Right atrium auricular region (tissue), 2 donors: ENCODE data around the gene LACTBL1. TPM values are rescaled to one million over a fixed set of nuclear protein-coding genes. Genes with fewer than 3 reads are reported as not detected.
A peak's percentile ranks its signal among the peaks of the same experiment; 100 is the strongest.

Experiments
- DNase-seq: peaks from one replicate; pipeline ENCODE4 v3.0.0-alpha.2; 2019; ENCODE audit warnings: low spot score
- H3K27ac ChIP-seq, 2 donors: fragments of 200-600 bp; sonication (generic); 1 replicate in 1 of 2; 2 replicates in 1 of 2; pipeline ENCODE4 v1.5.1; 2016 to 2019
- H3K27me3 ChIP-seq, 2 donors: fragments of 200-600 bp; sonication (generic); one replicate each; pipeline versions ENCODE4 v1.5.1 to v1.6.0; 2017 to 2019
- H3K36me3 ChIP-seq: fragments of 200-600 bp; sonication (generic); one replicate; pipeline ENCODE4 v1.5.1; 2016
- H3K4me1 ChIP-seq, 2 donors: fragments of 200-600 bp; sonication (generic); one replicate each; pipeline versions ENCODE4 v1.5.1 to v1.6.0; 2017 to 2019
- H3K4me3 ChIP-seq, 2 donors: fragments of 200-600 bp; sonication (generic); 1 replicate in 1 of 2; 2 replicates in 1 of 2; pipeline ENCODE4 v1.5.1; 2017 to 2019; ENCODE audit warnings: mild to moderate bottlenecking in 1 of 2, moderate library complexity in 1 of 2
- H3K9me3 ChIP-seq, 2 donors: fragments of 200-600 bp; sonication (generic); one replicate each; pipeline ENCODE4 v1.5.1; 2019
- total RNA-seq, 2 donors: library from RNA; depleted of rRNA; stranded (reverse); fragments of >200 nt; gene quantifications; one replicate each; pipeline ENCODE4 v1.1.0, GENCODE V29; 2016
- TF ChIP-seq, protein P1 (sequence below), 2 donors: fragments of 200-600 bp; sonication (generic); IDR thresholded peaks; one replicate each; pipeline ENCODE4 v1.5.1; 2019; ENCODE audit warnings: antibody characterized with exemption in 2 of 2

LACTBL1 gene
- total RNA-seq, 2 donors from 2014 or later, result not detected

DNA sequence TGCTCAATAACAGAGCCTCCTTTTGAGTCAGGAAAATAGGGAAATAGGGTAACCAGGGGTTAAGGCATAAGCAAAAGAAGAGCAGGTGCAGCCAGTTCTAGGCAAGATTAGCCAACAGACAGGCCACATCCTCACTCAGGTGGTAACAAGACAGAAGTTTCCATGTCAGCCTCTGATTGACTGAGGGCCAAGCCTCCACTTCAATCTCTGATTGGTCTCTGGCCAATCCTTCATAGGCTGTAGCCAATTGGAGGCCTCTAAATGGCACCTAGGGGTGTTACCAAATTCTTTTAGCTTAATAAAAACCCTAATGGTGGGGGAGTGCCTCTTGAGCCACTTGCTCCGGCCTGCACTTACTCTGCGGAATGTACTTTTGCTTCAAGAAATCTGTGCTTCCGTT, 37.2 kb downstream of the LACTBL1 start:
- H3K9me3 ChIP-seq, result peaks cover 0 to 10% of the 10 kb centered on the region in 2 donors
- TF ChIP-seq, protein P1, sequence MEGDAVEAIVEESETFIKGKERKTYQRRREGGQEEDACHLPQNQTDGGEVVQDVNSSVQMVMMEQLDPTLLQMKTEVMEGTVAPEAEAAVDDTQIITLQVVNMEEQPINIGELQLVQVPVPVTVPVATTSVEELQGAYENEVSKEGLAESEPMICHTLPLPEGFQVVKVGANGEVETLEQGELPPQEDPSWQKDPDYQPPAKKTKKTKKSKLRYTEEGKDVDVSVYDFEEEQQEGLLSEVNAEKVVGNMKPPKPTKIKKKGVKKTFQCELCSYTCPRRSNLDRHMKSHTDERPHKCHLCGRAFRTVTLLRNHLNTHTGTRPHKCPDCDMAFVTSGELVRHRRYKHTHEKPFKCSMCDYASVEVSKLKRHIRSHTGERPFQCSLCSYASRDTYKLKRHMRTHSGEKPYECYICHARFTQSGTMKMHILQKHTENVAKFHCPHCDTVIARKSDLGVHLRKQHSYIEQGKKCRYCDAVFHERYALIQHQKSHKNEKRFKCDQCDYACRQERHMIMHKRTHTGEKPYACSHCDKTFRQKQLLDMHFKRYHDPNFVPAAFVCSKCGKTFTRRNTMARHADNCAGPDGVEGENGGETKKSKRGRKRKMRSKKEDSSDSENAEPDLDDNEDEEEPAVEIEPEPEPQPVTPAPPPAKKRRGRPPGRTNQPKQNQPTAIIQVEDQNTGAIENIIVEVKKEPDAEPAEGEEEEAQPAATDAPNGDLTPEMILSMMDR (IDR thresholded peaks at IDR 0.05), result no peak
- no peak for DNase-seq

DNA sequence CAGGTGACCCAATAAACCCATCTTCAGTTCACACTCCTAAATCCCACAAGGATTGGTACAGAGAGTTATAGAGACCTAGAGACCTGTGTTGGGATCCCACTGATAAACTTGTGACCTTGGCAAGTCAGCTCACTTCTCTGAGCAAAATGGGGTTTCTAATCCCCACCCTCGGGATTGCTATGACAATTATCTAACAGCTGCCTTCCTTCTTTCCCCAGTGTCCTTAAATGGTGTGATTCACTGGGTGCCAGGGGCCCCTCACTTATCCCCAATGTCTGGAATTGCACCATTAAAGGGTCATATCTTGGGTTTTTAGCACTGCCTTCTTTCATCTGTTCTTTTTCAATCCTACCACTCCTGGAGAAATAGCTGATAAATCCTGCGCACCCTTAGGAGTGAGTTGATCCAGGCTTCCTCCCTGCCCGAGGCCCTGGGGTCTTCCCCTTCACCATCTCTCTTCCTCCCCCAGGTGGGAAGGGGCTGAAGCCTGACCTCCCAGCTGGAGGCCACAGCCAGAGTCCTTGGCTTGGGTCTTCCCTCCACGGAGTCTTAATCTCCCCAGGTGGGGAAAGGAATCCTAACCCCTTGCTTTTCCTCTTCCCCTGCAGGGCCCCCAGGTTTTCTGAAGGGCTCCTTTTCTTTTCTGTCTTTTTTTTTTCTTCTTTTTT, 39.7 kb downstream of the LACTBL1 start:
- Histone ChIP-seq H3K4me3 (no peak overlapping the region), H3K27ac (no peak overlapping the region), H3K36me3 (no peaks in the 10 kb centered on the region), H3K4me1 (no peaks in the 10 kb centered on the region), H3K9me3 (no peaks in the 10 kb centered on the region), H3K27me3 (no peaks in the 10 kb centered on the region)
- TF ChIP-seq, protein P1 (IDR thresholded peaks at IDR 0.05), result no peak
- DNase-seq, result no peak

More for the DNA sequence above, 37.2 kb downstream of the LACTBL1 start:
- no peak overlapping the region for H3K27ac ChIP-seq
- H3K27me3 ChIP-seq, result no peaks in the 10 kb centered on the region
- no peaks in the 10 kb centered on the region for H3K4me1 ChIP-seq
- no peaks in the 10 kb centered on the region for H3K36me3 ChIP-seq
- H3K4me3 ChIP-seq, result no peak overlapping the region

DNA sequence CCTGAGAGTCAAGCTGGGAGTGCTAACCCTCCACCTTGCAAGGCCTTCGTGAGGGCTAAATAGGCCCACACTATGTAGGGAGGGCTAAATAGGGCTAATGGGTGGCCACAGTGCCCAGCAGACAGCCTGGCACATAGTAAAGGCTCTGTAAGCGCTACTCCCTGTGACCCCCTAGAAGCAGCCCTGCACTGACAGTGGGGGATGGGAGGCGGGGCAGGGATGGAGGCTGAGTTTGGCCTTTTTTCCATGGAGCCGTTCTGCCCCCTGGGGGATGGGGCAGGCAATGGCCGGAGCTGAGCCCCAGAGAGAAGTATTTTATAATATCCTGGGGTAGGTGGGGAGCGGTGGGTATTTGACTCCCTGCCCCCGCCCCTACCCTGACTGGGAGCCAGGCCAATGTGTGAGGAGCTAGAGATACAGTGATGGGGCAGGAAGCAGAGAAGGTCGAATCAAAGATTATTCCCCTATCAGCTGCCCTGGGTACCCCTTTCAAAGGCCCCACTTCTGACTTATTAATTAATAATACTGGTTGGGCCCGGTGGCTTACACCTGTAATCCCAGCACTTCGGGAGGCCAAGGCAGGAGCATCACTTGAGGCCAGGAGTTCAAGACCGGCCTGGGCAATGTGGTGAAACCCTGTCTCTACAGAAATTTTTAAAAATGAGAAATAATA, 42.3 kb downstream of the LACTBL1 start:
- DNase-seq, result no peak
- Histone ChIP-seq H3K4me1 (no peaks in the 10 kb centered on the region), H3K9me3 (no peaks in the 10 kb centered on the region), H3K27me3 (no peaks in the 10 kb centered on the region), H3K4me3 (no peak overlapping the region), H3K27ac (no peak overlapping the region), H3K36me3 (no peaks in the 10 kb centered on the region)
- TF ChIP-seq, protein P1 (IDR thresholded peaks at IDR 0.05), result peak; percentile 51 to 84

DNA sequence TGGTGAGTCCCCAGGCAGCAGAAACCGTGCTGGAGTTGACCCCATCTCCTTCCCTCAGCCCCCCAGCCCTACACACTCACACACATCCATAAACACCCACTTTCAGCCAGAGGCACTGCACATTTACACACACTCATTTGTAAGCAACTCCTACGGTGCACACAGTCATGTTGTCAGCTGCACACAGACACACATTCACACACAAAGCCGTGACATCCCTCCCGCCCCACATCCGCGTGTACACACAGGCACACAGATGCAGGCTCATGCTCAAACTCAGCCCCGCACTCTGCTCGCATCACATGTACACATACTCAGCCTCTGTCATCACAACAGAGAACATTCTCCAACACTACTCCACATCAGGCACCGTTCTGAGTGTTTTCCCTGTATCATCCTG, 47.6 kb downstream of the LACTBL1 start:
- H3K4me1 ChIP-seq, result peaks cover 0 to 20% of the 10 kb centered on the region in 2 donors
- no peak for DNase-seq
- H3K27ac ChIP-seq, result no peak overlapping the region
- TF ChIP-seq, protein P1 (IDR thresholded peaks at IDR 0.05), result no peak
- H3K4me3 ChIP-seq, result no peak overlapping the region
- H3K36me3 ChIP-seq, result no peaks in the 10 kb centered on the region
- no peaks in the 10 kb centered on the region for H3K27me3 ChIP-seq
- no peaks in the 10 kb centered on the region for H3K9me3 ChIP-seq

DNA sequence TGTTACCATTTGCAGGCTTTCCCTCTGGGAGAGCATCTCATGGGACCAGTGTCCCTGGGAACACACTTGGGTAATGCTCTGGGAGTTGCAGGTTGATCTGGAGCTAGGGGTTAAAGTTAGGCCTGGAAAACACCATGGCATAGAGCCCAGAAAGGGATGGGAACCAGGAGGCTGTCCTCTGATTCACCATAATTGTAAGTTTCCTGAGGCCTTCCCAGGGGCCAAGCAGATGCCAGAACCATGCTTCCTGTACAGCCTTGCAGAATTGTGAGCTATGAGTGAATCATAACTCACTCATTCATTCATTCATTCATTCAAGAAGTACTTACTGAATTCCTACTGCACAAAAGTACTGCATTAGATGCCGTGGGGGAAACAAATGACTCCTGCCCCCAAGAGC, 50.0 kb downstream of the LACTBL1 start:
- TF ChIP-seq, protein P1 (IDR thresholded peaks at IDR 0.05), result no peak
- H3K4me3 ChIP-seq, result no peak overlapping the region
- H3K9me3 ChIP-seq, result no peaks in the 10 kb centered on the region
- H3K4me1 ChIP-seq, result peaks cover 0 to 23% of the 10 kb centered on the region in 2 donors
- no peak overlapping the region for H3K27ac ChIP-seq
- DNase-seq, result no peak
- H3K27me3 ChIP-seq, result no peaks in the 10 kb centered on the region
- no peaks in the 10 kb centered on the region for H3K36me3 ChIP-seq
